NCI-H2081 treated with DMSO at 0.1 percent for 48 hours (cell line): Measurements from ENCODE around the gene CRCP.

Source experiments
- DNase-seq: peaks from one replicate; lab custom pipeline; 2025; lab: John Stamatoyannopoulos, UW

CRCP gene

DNA sequence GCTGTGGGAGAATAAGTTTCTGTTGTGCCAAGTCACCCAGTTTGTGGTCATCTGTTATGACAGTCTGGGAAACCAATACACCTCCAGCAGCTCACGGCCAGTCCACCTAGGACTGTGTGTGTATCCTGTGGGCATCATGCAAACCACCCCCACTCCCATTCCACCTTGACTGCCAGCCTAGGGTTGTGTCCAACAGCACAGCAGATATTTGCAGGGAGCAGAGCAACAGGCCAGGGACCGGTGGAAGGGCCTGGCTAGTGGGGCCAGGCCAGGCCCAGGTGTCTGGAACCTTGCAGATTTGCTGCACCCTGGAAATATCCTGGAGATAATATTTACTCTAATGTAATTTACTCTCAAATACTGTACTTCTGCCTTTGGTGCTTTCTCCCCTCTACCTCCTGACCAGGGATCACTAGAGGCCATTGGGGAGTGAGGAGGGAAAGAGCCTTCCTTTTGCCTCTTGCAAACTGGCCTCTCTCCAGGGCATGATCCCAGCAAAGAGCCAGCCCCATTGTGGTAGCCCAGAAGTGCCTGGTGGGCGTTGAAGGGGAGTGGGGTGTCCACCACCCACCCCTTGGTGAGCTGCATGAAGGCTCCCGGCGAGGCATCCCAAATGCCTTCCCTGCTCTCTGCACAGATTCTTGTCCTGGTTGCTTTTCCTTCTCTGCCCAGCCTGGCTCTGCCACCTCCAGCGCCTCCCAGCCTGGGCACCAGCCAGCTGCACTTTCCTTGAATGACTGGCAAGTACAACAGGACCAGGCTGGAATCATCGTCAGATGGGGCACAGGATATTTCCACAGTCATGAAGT, 75.3 kb downstream of the CRCP start:
- no peak for DNase-seq

DNA sequence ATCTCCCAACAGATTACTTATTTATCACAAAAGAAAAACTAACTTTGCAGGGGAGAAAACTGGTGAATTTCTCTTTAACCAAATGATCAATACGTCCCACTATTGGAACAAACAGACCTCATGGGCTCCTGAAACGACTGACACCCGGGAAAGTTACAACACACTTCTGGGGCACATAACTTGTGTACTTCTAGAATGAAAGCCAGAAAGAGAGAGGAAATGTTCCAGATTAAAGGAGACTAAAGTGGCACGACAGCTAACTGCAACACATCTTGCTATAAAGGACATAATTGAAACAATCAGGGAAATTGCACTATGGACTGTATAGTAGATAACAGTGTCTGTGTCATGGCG, 75.8 kb downstream of the CRCP start:
- DNase-seq: no peak

DNA sequence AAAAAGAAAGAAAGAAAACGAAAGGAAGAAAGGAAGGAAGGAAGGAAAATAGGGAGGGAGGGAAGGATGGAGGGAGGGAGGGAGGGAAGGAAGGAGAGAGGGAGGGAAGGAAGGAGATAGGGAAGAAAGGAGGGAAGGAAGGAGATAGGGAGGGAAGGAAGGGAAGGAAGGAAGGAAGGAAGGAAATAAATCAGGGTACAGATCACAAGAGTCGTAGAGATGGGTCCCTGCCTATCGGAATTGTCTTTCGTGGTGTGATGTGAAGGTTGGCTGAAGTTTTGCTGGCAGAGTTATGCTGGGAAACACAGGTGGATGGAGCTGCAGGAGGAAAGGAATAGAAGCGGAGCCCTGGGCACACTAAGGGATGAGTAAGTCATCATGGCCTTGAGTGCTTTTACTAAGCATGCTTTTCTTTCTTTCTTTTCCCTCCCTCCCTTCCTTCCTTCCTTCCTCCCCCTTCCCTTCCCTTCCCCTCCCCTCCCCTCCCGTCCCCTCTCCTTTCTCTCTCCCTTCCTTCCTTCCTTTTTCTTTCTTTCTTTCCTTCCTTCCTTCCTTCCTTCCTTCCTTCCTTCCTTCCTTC, 78.6 kb downstream of the CRCP start:
- DNase-seq: no peak

DNA sequence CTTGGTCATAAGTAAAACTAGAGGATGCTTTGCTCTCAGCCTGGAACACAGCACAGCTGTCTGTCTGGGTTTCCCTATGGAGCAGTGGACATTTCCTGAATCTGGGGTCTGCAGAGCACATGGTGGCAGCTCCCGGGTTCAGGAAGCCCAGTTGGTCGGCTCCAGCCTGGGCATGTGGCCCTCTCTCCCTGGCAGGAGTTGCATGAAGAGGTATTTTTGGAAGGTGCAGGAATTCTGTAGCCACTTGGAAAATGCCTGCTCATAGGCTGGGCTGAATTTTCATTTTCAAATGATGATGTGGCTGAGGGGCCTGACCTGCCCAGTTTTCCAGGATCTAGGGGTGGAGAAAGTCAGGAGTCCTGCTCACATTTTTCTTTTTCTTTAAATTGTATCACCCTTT, 83.8 kb downstream of the CRCP start:
- no peak for DNase-seq

DNA sequence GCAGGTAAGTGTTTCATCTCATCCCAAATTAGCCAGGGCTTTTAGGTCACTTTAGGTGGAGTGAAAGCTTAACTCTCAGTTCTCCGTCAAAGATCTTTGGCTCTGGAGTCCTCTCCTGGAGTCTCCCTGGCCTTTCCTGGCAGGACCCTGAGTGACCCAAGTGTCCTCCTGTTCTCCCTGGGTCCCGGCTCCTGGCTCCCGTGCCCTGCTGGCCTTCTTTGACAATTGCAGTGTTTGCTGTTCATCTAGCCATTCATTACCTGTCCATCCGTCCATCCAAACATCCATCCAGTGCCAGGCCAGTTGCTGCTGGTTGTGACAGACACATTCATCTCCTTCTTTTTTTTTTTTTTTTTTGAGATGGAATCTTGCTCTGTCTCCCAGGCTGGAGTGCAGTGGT, 84.3 kb downstream of the CRCP start:
- no peak for DNase-seq

DNA sequence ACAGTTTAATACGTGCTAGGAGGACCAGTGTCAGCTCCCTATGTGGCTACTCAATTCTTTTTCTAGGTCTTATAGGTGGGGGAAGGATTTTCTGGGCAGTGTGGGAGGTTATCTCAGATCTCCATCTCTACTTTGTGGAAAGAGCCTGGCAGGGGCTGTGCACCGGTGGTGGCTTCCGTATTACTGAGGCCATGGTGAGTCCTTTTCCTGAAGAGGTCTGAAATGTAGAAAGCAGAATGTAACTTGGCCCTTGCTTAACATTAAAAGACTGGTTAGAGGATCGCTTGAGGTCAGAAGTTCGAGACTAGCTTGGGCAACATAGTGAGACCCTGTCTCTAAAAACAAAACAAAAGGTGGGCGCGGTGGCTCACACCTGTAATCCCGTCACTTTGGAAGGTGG, 87.8 kb downstream of the CRCP start:
- DNase-seq: no peak
